K562 (cell line): ENCODE results near the gene CYP51A1. TPM values are rescaled to one million over a fixed set of nuclear protein-coding genes. Genes with fewer than 3 reads are reported as not detected.

ENCODE experiments used
- ARID2 ChIP-seq: fragments of 450-650 bp; IDR thresholded peaks from 2 replicates; pipeline ENCODE4 v1.6.1; 2017; ENCODE audit warnings: antibody characterized with exemption, mild to moderate bottlenecking
- ARID3B ChIP-seq: fragments of 250-450 bp; sonication (Bioruptor Pico); IDR thresholded peaks from 2 replicates; pipeline ENCODE4 v1.4.0; 2020; ENCODE audit warnings: borderline replicate concordance
- ASH1L ChIP-seq: fragments of 450-650 bp; IDR thresholded peaks from 2 replicates; pipeline ENCODE4 v1.6.1; 2018; ENCODE audit warnings: borderline replicate concordance, mild to moderate bottlenecking, low read depth; ENCODE audit not compliant: partially characterized antibody
- E2F3 ChIP-seq: fragments of 250-450 bp; sonication (Bioruptor Pico); IDR thresholded peaks from 2 replicates; pipeline ENCODE4 v1.4.0; 2020; ENCODE audit warnings: mild to moderate bottlenecking
- EZH2 ChIP-seq: IDR thresholded peaks from 2 replicates; pipeline ENCODE4 v1.6.1; 2012; ENCODE audit warnings: low read depth, mild to moderate bottlenecking, inconsistent platforms, low read length, borderline replicate concordance
- NCOA4 ChIP-seq: fragments of 450-650 bp; IDR thresholded peaks from 2 replicates; pipeline ENCODE4 v1.6.1; 2018; ENCODE audit warnings: mild to moderate bottlenecking; ENCODE audit not compliant: partially characterized antibody
- OTX1 ChIP-seq: fragments of 450-650 bp; formaldehyde crosslinking; IDR thresholded peaks from 2 replicates; pipeline ENCODE4 v1.4.0; 2022; ENCODE audit warnings: mild to moderate bottlenecking
- RAD21 ChIP-seq, 2 experiments: fragments of 250-450 bp in 1 of 2; fragments of 450-650 bp in 1 of 2; sonication (Bioruptor Pico) in 1 of 2; formaldehyde crosslinking in 1 of 2; IDR thresholded peaks in 1 of 2; conservative IDR thresholded peaks in 1 of 2; 2 replicates each; pipeline versions ENCODE4 v1.4.0 to v1.8.0; 2020 to 2022; ENCODE audit warnings: mild to moderate bottlenecking in 2 of 2, moderate library complexity in 1 of 2
- RBBP5 ChIP-seq: fragments of 200-600 bp; sonication (generic); IDR thresholded peaks from 2 replicates; pipeline ENCODE4 v1.6.1; 2012; ENCODE audit warnings: borderline replicate concordance, mild to moderate bottlenecking, low read length, control low read depth, inconsistent platforms; ENCODE audit not compliant: insufficient read depth, poor library complexity, severe bottlenecking
- RFX7 ChIP-seq: fragments of 250-450 bp; sonication (Bioruptor Pico); IDR thresholded peaks from 2 replicates; pipeline ENCODE4 v1.5.1; 2021; ENCODE audit warnings: mild to moderate bottlenecking
- RUNX1 ChIP-seq: sonication (generic); IDR thresholded peaks from 2 replicates; pipeline ENCODE4 v1.6.1; 2016; ENCODE audit warnings: antibody characterized with exemption, low read depth
- SIN3A ChIP-seq, 2 experiments: fragments of 150-350 bp in 1 of 2; IDR thresholded peaks; 2 replicates each; pipeline ENCODE4 v1.6.1; 2011 to 2016; ENCODE audit warnings: borderline replicate concordance in 2 of 2, low read depth in 2 of 2, low read length in 2 of 2, mild to moderate bottlenecking in 2 of 2, moderate library complexity in 2 of 2; ENCODE audit not compliant: control insufficient read depth in 1 of 2
- TOE1 ChIP-seq, 2 experiments: fragments of 450-650 bp in 1 of 2; sonication (generic) in 1 of 2; formaldehyde crosslinking in 1 of 2; IDR thresholded peaks; 2 replicates each; pipeline versions ENCODE4 v1.7.1 to v1.8.0; 2016 to 2022; ENCODE audit warnings: borderline replicate concordance in 2 of 2, mild to moderate bottlenecking in 2 of 2, antibody characterized with exemption in 1 of 2, inconsistent platforms in 1 of 2, low read depth in 1 of 2, missing genetic modification reagents in 1 of 2, moderate library complexity in 1 of 2
- ZBTB26 ChIP-seq: fragments of 450-650 bp; formaldehyde crosslinking; IDR thresholded peaks from 2 replicates; pipeline ENCODE4 v1.4.0; 2022; ENCODE audit warnings: missing genetic modification characterization
- ZEB2 ChIP-seq: fragments of 450-650 bp; IDR thresholded peaks from 2 replicates; pipeline ENCODE4 v1.6.1; 2016
- ZFX ChIP-seq: sonication (generic); formaldehyde crosslinking; IDR thresholded peaks from 2 replicates; pipeline ENCODE4 v1.8.0; 2022; ENCODE audit warnings: mild to moderate bottlenecking, missing genetic modification reagents, moderate library complexity
- polyA plus RNA-seq, 8 experiments: library from polyadenylated mRNA; depleted of rRNA in 4 of 8; stranded (reverse) in 5 of 8; unstranded in 3 of 8; fragments of >200 nt; fragmentation: Nextera tagmentation in 2 of 8; fragmentation: Illumina TruSeq in 1 of 8; extraction: Ambion mirVana in 2 of 8; extraction: Trizol in 1 of 8; gene quantifications; 2 replicates each; pipeline versions ENCODE4 v1.2.1 to v1.2.3, GENCODE V29; 2011 to 2014; ENCODE audit warnings: inconsistent platforms in 1 of 8, missing spikeins in 1 of 8
- total RNA-seq, 7 experiments: library from RNA; depleted of rRNA in 6 of 7; stranded (reverse); fragments of >200 nt in 6 of 7; fragmentation: Illumina TruSeq in 2 of 7; extraction: Trizol in 2 of 7; gene quantifications; 2 replicates each; pipeline versions ENCODE4 v1.2.1 to v1.2.3, GENCODE V29; 2011 to 2021; ENCODE audit warnings: low replicate concordance in 1 of 7
- TF ChIP-seq, protein P1 (sequence below): IDR thresholded peaks from 2 replicates; pipeline ENCODE4 v1.6.1; 2012; ENCODE audit warnings: low read depth, low read length, improper control_type of control experiment, borderline replicate concordance
- TF ChIP-seq, protein P2 (sequence below): sonication (generic); formaldehyde crosslinking; IDR thresholded peaks from 2 replicates; pipeline ENCODE4 v1.8.0; 2022; ENCODE audit warnings: mild to moderate bottlenecking, low read depth, missing genetic modification reagents
- TF ChIP-seq, protein P3 (sequence below): fragments of 450-650 bp; formaldehyde crosslinking; IDR thresholded peaks from 2 replicates; pipeline ENCODE4 v1.4.0; 2020; ENCODE audit warnings: mild to moderate bottlenecking

CYP51A1 gene
- total and polyA plus RNA-seq, 9 of the 15 experiments (the other 6 are each of a cell fraction or from before 2014, with no cell fraction given): 35.4 to 151 (median 80.3) TPM

DNA sequence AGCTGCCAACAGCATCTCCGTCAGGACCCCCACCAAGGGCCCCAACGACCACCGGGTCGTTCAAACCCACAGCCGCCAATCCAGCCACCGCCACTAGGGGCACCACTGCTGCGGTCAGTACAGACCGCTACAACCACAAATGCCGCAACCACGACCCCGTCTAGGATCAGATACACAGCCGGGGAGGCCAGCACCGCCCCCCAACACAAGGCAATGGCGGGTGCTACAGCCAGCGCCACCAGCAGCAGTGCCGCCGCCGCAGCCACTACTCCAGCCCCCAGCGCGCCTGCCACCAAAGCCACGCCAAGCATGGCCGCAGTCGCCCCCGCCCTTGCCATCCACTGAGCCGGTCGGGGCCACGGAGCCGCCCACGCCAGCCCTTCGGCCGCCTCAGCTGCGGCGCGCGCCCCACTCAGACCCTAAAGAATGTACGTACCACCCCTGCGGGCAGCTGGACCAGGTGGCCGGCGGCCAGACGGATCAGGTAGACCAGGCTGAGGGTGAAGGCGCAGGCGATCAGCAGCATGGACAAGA lies 473 bp downstream of the CYP51A1 start (continued):
- TF ChIP-seq OTX1 (CRISPR knock-in tag) (peak; percentile 78; the same call in 1 of the 2 replicates), RAD21 (CRISPR knock-in tag; conservative IDR thresholded peaks at IDR 0.05 in 1 of 2, IDR thresholded peaks at IDR 0.05 in 1 of 2) (peak; percentile 43 to 49), NCOA4 (peak; percentile 16), ASH1L (no peak), ZBTB26 (0 out of 2 replicates have a peak, but pooled peaks have one; percentile 28), E2F3 (CRISPR knock-in tag) (0 out of 2 replicates have a peak, but pooled peaks have one; percentile 29), TOE1 (IDR thresholded peaks at IDR 0.05; ENCODE audit: borderline replicate concordance) (peak; percentile 75; the same call in 1 of the 2 replicates), TOE1 (CRISPR knock-in tag; IDR thresholded peaks at IDR 0.05; ENCODE audit: borderline replicate concordance, low read depth) (0 out of 2 replicates have a peak, but pooled peaks have one; percentile 55), RUNX1 (peak; percentile 100), EZH2 (no peak), RBBP5 (no peak), ZEB2 (0 out of 2 replicates have a peak, but pooled peaks have one; percentile 1), ZFX (no peak), ARID3B (peak; percentile 72; the same call in 1 of the 2 replicates), RFX7 (no peak), ARID2 (no peak), SIN3A (IDR thresholded peaks at IDR 0.05; ENCODE audit: borderline replicate concordance in 2 of 2, control insufficient read depth in 1 of 2, low read depth in 2 of 2, low read length in 2 of 2) (peak; percentile 3 to 47; a peak in 2 of 4 replicates)
- TF ChIP-seq, protein P1, sequence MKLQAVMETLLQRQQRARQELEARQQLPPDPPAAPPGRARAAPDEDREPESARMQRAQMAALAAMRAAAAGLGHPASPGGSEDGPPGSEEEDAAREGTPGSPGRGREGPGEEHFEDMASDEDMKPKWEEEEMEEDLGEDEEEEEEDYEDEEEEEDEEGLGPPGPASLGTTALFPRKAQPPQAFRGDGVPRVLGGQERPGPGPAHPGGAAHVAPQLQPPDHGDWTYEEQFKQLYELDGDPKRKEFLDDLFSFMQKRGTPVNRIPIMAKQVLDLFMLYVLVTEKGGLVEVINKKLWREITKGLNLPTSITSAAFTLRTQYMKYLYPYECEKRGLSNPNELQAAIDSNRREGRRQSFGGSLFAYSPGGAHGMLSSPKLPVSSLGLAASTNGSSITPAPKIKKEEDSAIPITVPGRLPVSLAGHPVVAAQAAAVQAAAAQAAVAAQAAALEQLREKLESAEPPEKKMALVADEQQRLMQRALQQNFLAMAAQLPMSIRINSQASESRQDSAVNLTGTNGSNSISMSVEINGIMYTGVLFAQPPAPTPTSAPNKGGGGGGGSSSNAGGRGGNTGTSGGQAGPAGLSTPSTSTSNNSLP: no peak
- TF ChIP-seq, protein P2, sequence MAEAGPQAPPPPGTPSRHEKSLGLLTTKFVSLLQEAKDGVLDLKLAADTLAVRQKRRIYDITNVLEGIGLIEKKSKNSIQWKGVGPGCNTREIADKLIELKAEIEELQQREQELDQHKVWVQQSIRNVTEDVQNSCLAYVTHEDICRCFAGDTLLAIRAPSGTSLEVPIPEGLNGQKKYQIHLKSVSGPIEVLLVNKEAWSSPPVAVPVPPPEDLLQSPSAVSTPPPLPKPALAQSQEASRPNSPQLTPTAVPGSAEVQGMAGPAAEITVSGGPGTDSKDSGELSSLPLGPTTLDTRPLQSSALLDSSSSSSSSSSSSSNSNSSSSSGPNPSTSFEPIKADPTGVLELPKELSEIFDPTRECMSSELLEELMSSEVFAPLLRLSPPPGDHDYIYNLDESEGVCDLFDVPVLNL (CRISPR knock-in tag): no peak
- TF ChIP-seq, protein P3, sequence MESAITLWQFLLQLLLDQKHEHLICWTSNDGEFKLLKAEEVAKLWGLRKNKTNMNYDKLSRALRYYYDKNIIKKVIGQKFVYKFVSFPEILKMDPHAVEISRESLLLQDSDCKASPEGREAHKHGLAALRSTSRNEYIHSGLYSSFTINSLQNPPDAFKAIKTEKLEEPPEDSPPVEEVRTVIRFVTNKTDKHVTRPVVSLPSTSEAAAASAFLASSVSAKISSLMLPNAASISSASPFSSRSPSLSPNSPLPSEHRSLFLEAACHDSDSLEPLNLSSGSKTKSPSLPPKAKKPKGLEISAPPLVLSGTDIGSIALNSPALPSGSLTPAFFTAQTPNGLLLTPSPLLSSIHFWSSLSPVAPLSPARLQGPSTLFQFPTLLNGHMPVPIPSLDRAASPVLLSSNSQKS (CRISPR knock-in tag): no peak
